Type B pancreatic cell (in vitro differentiated cells): ENCODE data around the gene VSTM2B. TPM values are rescaled to one million over a fixed set of nuclear protein-coding genes. Genes with fewer than 3 reads are reported as not detected.
"Not testable (repeated sequence)": the region's sequence is repeated elsewhere in the genome, so short reads cannot be mapped to it uniquely, and the experiment has no call there.

ENCODE experiments used
- DNase-seq: peaks from one replicate; pipeline ENCODE4 v3.0.0; 2021; ENCODE audit warnings: mixed read lengths; ENCODE audit not compliant: unreplicated experiment; ENCODE audit errors: extremely low spot score
- H3K27ac Mint-ChIP-seq: 2 replicates; pipeline ENCODE4 v1.8.0; 2021; ENCODE audit warnings: mild to moderate bottlenecking, mixed read lengths
- H3K27me3 Mint-ChIP-seq: 2 replicates; pipeline ENCODE4 v1.8.0; 2021; ENCODE audit warnings: mixed read lengths
- H3K36me3 Mint-ChIP-seq: 2 replicates; pipeline ENCODE4 v1.8.0; 2021; ENCODE audit warnings: mixed read lengths
- H3K4me1 Mint-ChIP-seq: one replicate; pipeline ENCODE4 v1.8.0; 2021; ENCODE audit warnings: mixed read lengths; ENCODE audit not compliant: unreplicated experiment
- H3K4me3 Mint-ChIP-seq: 2 replicates; pipeline ENCODE4 v1.8.0; 2021; ENCODE audit warnings: mild to moderate bottlenecking, mixed read lengths
- H3K9me3 Mint-ChIP-seq: 2 replicates; pipeline ENCODE4 v1.8.0; 2021; ENCODE audit warnings: mixed read lengths
- CTCF ChIP-seq: fragments of 200-600 bp; sonication (generic); conservative IDR thresholded peaks from 2 replicates; pipeline ENCODE4 v1.5.0; 2021; ENCODE audit warnings: antibody characterized with exemption, mild to moderate bottlenecking
- total RNA-seq: library from RNA; stranded (reverse); gene quantifications from 2 replicates; pipeline ENCODE4 v1.2.1, GENCODE V29; 2021; ENCODE audit warnings: low replicate concordance

VSTM2B gene
- total RNA-seq, 1 donor from 2014 or later = 0.68 TPM

DNA sequence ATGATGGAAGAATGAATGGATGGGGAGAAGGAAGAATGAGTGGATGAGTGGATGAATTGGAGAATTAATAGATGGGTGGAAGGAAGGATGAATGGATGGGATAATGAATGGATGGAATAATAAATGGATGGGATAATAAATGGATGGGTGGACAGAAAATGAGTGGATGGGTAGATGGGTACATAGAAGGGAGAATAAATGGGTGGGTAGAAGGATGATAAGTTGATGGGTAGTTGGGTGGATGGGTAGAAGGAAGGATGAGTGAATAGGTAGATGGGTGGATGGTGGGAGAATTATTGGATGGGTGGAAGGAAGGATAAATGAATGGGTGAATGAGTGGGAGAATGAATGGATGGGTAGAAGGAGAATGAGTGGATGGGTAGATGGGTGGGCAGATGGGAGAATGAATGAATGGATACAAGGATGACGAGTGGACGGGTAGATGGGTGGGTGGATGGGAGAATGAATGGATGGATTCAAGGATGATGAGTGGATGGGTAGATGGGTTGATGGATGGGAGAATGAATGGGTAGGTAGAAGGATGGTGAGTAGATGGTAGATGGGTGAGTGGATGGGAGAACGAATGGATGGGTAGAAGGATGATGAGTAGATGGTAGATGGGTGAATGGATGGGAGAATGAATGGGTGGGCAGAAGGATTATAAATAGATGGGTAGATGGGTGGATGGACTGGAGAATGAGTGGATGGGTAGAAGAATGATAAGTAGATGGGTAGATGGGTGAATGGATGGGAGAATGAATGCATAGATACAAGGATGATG is 15.9 kb downstream of the VSTM2B start:
- H3K4me3 Mint-ChIP-seq = no peak overlapping the region
- no peaks in the 10 kb centered on the region for H3K4me1 Mint-ChIP-seq
- no peak overlapping the region for H3K27ac Mint-ChIP-seq
- H3K27me3 Mint-ChIP-seq = peaks cover 23% of the 10 kb centered on the region
- no peaks in the 10 kb centered on the region for H3K9me3 Mint-ChIP-seq
- no peak for TF ChIP-seq CTCF
- H3K36me3 Mint-ChIP-seq = no peaks in the 10 kb centered on the region
- DNase-seq = peak; percentile 2

GRCh38 chr19:29542327-29542726 is 16.5 kb downstream of the VSTM2B start:
- no peak for TF ChIP-seq CTCF
- no peak overlapping the region for H3K4me3 Mint-ChIP-seq
- H3K27ac Mint-ChIP-seq = no peak overlapping the region
- H3K4me1 Mint-ChIP-seq = peaks cover 2% of the 10 kb centered on the region
- no peaks in the 10 kb centered on the region for H3K36me3 Mint-ChIP-seq
- H3K27me3 Mint-ChIP-seq = peaks cover 19% of the 10 kb centered on the region
- no peak for DNase-seq
- H3K9me3 Mint-ChIP-seq = no peaks in the 10 kb centered on the region

DNA sequence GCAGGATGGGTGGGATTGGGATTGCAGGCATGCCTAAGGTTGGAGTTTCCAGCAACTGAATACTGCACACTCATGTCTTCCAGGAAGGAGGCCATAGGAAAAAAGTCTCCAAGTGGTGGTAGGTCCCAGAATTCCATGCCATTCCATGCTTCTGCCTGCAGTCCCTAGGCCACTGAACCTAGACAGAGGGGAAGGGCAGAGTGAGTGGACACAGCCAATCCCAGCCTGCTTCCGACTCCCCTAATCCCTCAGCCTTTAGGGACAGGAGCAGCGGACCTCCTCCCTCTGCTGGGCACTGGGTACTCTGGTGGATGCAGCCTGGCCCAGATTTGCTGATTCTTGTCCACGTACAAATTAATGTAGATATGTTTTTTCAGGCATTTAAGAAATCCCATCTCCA is 17.0 kb downstream of the VSTM2B start:
- Mint-ChIP-seq H3K4me1 (peaks cover 4% of the 10 kb centered on the region), H3K27ac (no peak overlapping the region), H3K36me3 (no peaks in the 10 kb centered on the region), H3K4me3 (no peak overlapping the region), H3K9me3 (no peaks in the 10 kb centered on the region), H3K27me3 (peaks cover 22% of the 10 kb centered on the region)
- peak; percentile 13 for DNase-seq
- no peak for TF ChIP-seq CTCF

DNA sequence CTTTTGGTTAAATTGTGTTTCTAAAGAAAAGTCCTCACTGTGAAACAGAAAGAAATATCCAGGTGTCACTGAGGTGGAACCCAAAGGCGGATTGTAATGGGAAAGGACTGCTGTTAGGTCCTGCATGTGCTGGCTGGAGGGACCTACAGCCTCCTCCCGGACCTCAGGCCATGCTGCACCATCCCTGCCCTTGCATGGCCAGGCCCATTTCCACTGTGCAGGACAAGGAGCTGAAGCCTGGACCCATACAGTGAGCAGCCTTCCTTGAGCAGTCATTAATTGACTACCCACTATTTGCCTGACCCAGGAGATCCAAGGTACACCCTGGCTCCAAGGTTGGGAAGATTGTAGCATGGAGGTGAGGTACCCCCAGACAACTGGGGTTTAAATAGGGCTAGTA is 17.6 kb downstream of the VSTM2B start:
- H3K36me3 Mint-ChIP-seq = no peaks in the 10 kb centered on the region
- H3K9me3 Mint-ChIP-seq = no peaks in the 10 kb centered on the region
- H3K4me3 Mint-ChIP-seq = no peak overlapping the region
- no peak overlapping the region for H3K27ac Mint-ChIP-seq
- peak; percentile 10 for DNase-seq
- H3K27me3 Mint-ChIP-seq = peaks cover 17% of the 10 kb centered on the region
- TF ChIP-seq CTCF = no peak
- peaks cover 4% of the 10 kb centered on the region for H3K4me1 Mint-ChIP-seq

DNA sequence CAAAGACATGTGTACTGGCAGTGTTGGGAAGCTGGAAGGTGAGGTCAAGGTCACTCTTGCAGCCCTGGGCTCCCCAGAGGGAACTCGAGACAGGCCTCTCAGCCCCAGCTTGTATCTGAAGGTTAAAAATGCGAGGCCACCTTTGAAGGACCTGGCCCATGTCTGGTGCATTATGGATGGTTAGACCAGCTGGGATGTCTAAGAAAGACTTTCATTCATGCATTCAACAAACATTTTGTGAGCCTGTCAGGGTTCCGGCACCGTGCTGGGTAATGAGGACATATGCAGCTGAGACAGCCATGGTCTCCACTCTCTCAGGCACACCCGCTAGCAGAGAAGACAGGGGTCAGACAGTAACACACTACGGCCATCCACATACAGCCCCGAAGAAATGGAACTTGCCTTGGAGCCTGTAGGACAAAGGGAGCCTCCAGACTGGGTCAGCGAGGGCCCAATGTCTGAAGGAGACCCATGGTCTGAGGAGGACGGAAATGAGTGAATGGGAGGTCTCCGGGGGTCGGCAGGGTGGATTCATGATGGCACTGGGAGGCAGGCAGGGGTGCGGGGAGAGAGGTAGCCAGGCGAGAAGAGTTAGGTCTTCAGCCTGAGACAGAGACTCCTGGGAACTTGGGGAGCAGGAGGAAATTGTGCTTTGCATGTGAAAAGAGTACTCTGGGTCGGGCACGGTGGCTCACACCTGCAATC is 19.0 kb downstream of the VSTM2B start:
- Mint-ChIP-seq H3K36me3 (no peaks in the 10 kb centered on the region), H3K27me3 (peaks cover 9% of the 10 kb centered on the region), H3K4me1 (peaks cover 4% of the 10 kb centered on the region), H3K27ac (no peak overlapping the region), H3K4me3 (no peak overlapping the region), H3K9me3 (no peaks in the 10 kb centered on the region)
- no peak for TF ChIP-seq CTCF
- DNase-seq = no peak

- H3K27me3 Mint-ChIP-seq, H3K4me1 Mint-ChIP-seq, H3K4me3 Mint-ChIP-seq, DNase-seq, H3K27ac Mint-ChIP-seq, H3K36me3 Mint-ChIP-seq, H3K9me3 Mint-ChIP-seq: not testable (repeated sequence)
These were observed 19.7 kb downstream of the VSTM2B start for GRCh38 chr19:29545447-29545846.
